ENCODE results near the gene SEC14L3. TPM values are rescaled to one million over a fixed set of nuclear protein-coding genes. Genes with fewer than 3 reads are reported as not detected.

SEC14L3 gene
- total and polyA plus RNA-seq, 2 of the 13 experiments (the other 11 are each of a cell fraction or from before 2014, with no cell fraction given): not detected

- TF ChIP-seq GPBP1L1 (CRISPR knock-in tag; IDR thresholded peaks at IDR 0.05) (no peak), ERF (CRISPR knock-in tag; IDR thresholded peaks at IDR 0.05) (no peak), BRF2 (CRISPR knock-in tag; IDR thresholded peaks at IDR 0.05) (no peak), NFE2 (CRISPR knock-in tag; IDR thresholded peaks at IDR 0.05) (no peak), ZNF296 (CRISPR knock-in tag; conservative IDR thresholded peaks at IDR 0.05) (no peak), ZSCAN5A (CRISPR knock-in tag; IDR thresholded peaks at IDR 0.05; ENCODE audit: borderline replicate concordance) (no peak), ZNF768 (CRISPR knock-in tag; IDR thresholded peaks at IDR 0.05) (peak; percentile 82), ARID2 (CRISPR knock-in tag; IDR thresholded peaks at IDR 0.05; ENCODE audit: borderline replicate concordance) (no peak), MAFG (CRISPR knock-in tag; IDR thresholded peaks at IDR 0.05) (no peak), CSRNP1 (CRISPR knock-in tag; IDR thresholded peaks at IDR 0.05) (no peak), NFKBIZ (CRISPR knock-in tag; IDR thresholded peaks at IDR 0.05) (no peak), PHF5A (CRISPR knock-in tag; IDR thresholded peaks at IDR 0.05; ENCODE audit: low read depth, unreplicated experiment) (no peak), MXI1 (IDR thresholded peaks at IDR 0.05; ENCODE audit: borderline replicate concordance, low read depth, low read length) (no peak), MAX (IDR thresholded peaks at IDR 0.05) (no peak), ZC3H13 (CRISPR knock-in tag; IDR thresholded peaks at IDR 0.05) (no peak), BCL3 (CRISPR knock-in tag; IDR thresholded peaks at IDR 0.05) (no peak), ZNF790 (CRISPR knock-in tag; IDR thresholded peaks at IDR 0.05; ENCODE audit: borderline replicate concordance) (no peak), ZNF737 (CRISPR knock-in tag; IDR thresholded peaks at IDR 0.05; ENCODE audit: borderline replicate concordance) (no peak), IRF1 (CRISPR knock-in tag; IDR thresholded peaks at IDR 0.05; ENCODE audit: low read depth) (no peak), MBD4 (IDR thresholded peaks at IDR 0.05; ENCODE audit: borderline replicate concordance, low read length) (no peak), ZNF629 (CRISPR knock-in tag; conservative IDR thresholded peaks at IDR 0.05) (peak; percentile 88), RFX1 (IDR thresholded peaks at IDR 0.05) (no peak), ZSCAN12 (CRISPR knock-in tag; IDR thresholded peaks at IDR 0.05) (no peak)
Measured at GRCh38 chr22:30424534-30425326, 47.1 kb downstream of the SEC14L3 start (continued).

All from HepG2 (cell line).